GM11168 (cell line): Measurements from ENCODE around the gene IMMP2L.
"Not testable (repeated sequence)": the region's sequence is repeated elsewhere in the genome, so short reads cannot be mapped to it uniquely, and the experiment has no call there.

Source experiments
- in situ Hi-C: fragments of 300-500 bp; cut with MboI; formaldehyde crosslinking; loops from one replicate; pipeline ENCODE4 v1.12.0; 2022; ENCODE audit warnings: low sequenced_read_pairs; ENCODE audit not compliant: unreplicated experiment

IMMP2L gene

GRCh38 chr7:111511845-111512244, 50.4 kb downstream of the IMMP2L start:
- in situ Hi-C loops = no loop called here

GRCh38 chr7:111510584-111511378, 51.5 kb downstream of the IMMP2L start:
- in situ Hi-C loops = no loop called here

GRCh38 chr7:111510062-111510461, 52.2 kb downstream of the IMMP2L start:
- in situ Hi-C loops = no loop called here

- in situ Hi-C loops = no loop called here
These were observed 53.0 kb downstream of the IMMP2L start for GRCh38 chr7:111509288-111509687.

GRCh38 chr7:111508387-111508786, 53.9 kb downstream of the IMMP2L start:
- in situ Hi-C loops = no loop called here

- in situ Hi-C loops = not testable (repeated sequence)
These were observed 56.9 kb downstream of the IMMP2L start for GRCh38 chr7:111505422-111505821.

- in situ Hi-C loops = not testable (repeated sequence)
These were observed 60.5 kb downstream of the IMMP2L start for GRCh38 chr7:111501799-111502198.

GRCh38 chr7:111499027-111499426, 63.3 kb downstream of the IMMP2L start:
- in situ Hi-C loops = loop anchor here (25.0 kb wide), 2 partner anchors 238 to 412 kb away; partner anchors contain the start of gene LRRN3

GRCh38 chr7:111498391-111499007, 63.8 kb downstream of the IMMP2L start:
- in situ Hi-C loops = loop anchor here (25.0 kb wide), 2 partner anchors 239 to 411 kb away; partner anchors contain the start of gene LRRN3

- in situ Hi-C loops = loop anchor here (25.0 kb wide), 2 partner anchors 242 to 408 kb away; partner anchors contain the start of gene LRRN3
These were observed 67.0 kb downstream of the IMMP2L start for GRCh38 chr7:111495173-111495810.

- in situ Hi-C loops = loop anchor here (25.0 kb wide), 2 partner anchors 245 to 405 kb away; partner anchors contain the start of gene LRRN3
These were observed 70.1 kb downstream of the IMMP2L start for GRCh38 chr7:111492234-111492633.

GRCh38 chr7:111486472-111487142, 75.7 kb downstream of the IMMP2L start:
- in situ Hi-C loops = loop anchor here (25.0 kb wide), 2 partner anchors 251 to 399 kb away; partner anchors contain the start of gene LRRN3

GRCh38 chr7:111485701-111486380, 76.5 kb downstream of the IMMP2L start:
- in situ Hi-C loops = loop anchor here (25.0 kb wide), 2 partner anchors 251 to 399 kb away; partner anchors contain the start of gene LRRN3

GRCh38 chr7:111483078-111483477, 79.2 kb downstream of the IMMP2L start:
- in situ Hi-C loops = loop anchor here (25.0 kb wide), 2 partner anchors 254 to 396 kb away; partner anchors contain the start of gene LRRN3

- in situ Hi-C loops = loop anchor here (25.0 kb wide), 2 partner anchors 260 to 390 kb away; partner anchors contain the start of gene LRRN3
These were observed 84.6 kb downstream of the IMMP2L start for GRCh38 chr7:111477462-111478225.

- in situ Hi-C loops = loop anchor here (25.0 kb wide), 2 partner anchors 261 to 389 kb away; partner anchors contain the start of gene LRRN3
These were observed 85.6 kb downstream of the IMMP2L start for GRCh38 chr7:111476586-111477293.

GRCh38 chr7:111475959-111476358, 86.3 kb downstream of the IMMP2L start:
- in situ Hi-C loops = loop anchor here (25.0 kb wide), 2 partner anchors 261 to 389 kb away; partner anchors contain the start of gene LRRN3

GRCh38 chr7:111475419-111475748, 86.9 kb downstream of the IMMP2L start:
- in situ Hi-C loops = loop anchor here (25.0 kb wide), 2 partner anchors 262 to 388 kb away; partner anchors contain the start of gene LRRN3
